Activated T-helper 1 cell treated with anti-CD3 and anti-CD28 coated beads, Interleukin-2, amount 50 U/mL, for 16 hours (primary cell): ENCODE data around the gene RBM5.
"Not testable (repeated sequence)": the region's sequence is repeated elsewhere in the genome, so short reads cannot be mapped to it uniquely, and the experiment has no call there.

Experiments used
- DNase-seq, 2 donors: peaks; one replicate each; pipeline ENCODE4 v3.0.0-alpha.2; 2020; ENCODE audit warnings: low read depth in 1 of 2, low spot score in 1 of 2

The RBM5 gene

DNA sequence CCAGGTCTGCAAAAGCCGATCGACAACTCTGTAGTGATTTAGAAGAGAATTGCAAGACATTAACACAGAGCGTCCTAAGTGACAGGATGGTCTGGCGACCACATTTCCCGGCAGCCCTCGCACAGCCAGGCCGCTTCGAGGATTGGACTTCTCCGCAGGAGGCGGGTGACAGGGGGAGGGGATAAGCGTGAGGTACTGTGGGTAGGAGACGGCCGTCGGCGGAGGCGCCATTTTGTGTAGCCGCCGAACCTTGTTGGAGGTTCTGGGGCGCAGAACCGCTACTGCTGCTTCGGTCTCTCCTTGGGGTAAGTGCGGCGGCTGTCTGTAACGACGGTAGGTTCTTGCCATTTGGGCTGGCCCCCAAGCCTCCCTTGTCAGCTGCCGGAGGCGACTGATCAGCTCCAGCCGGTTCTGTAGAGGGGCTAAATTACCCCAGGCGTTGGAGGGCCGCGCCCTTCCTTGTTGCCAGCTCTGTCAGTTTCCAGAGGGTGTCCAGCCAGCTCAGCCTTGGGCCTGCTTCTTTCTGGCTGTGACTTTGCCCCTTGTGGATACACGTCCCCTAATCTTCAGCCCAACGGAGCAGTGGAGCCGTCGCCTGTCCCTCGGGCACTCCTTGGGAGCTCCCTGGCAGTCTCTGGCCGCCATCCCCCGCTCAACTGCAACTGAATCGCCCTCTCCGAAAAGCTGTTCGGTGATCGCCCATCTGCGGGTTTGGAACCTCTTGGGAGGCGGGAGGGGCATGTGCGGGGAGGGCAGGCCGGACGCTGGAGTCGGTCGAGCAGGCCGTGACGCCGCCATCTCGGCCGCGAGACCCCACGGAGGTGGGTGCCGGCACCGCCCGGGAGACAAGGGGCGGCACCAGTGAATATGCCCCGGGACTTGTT, at the start of gene RBM5:
Gene RBM5 (plus strand): TSS at position 195 of the 884 bp plus-strand sequence. CDS start 1,516 bp downstream, outside the sequence.
- peak; percentile 83 to 86 for DNase-seq

DNA sequence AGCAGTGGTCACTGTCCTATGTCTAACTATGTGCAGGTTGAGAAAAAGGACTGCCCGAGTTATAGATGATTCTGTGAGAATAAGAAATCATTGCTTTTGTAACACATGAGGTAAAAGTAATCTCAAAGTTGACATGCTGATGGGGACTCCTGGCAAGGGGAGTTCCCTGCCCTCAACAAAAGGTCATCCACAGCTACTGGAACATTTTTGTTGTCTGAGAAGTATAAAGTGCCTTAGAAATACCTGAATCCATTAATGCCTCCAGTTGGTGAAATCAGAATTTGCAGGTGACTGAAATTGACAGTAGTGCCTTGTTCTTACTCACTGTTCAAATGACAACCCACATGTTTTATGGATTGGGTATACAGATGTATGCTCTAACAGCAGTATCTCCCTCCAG, 43.7 kb upstream of the RBM5 start:
- DNase-seq = no peak

DNA sequence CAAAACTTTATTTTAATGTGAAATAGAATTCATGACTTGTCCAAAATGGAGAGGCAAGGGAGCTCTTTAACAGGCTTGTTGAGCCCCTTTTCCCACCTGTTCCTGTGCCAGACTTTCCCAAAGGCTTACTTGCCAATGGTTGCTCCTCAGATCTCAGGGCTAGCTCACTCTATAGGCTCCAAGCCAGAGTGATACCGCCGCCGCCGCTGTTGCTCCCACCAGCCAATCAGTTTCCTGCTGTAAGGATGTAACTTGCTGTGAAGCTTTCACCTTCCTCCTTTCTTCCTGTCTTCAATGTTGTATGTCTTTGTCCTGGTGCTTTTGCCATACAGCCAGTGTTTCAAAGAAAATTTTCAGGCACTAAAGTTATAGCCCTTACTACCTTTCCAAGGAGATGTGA, 41.3 kb upstream of the RBM5 start:
- no peak for DNase-seq

DNA sequence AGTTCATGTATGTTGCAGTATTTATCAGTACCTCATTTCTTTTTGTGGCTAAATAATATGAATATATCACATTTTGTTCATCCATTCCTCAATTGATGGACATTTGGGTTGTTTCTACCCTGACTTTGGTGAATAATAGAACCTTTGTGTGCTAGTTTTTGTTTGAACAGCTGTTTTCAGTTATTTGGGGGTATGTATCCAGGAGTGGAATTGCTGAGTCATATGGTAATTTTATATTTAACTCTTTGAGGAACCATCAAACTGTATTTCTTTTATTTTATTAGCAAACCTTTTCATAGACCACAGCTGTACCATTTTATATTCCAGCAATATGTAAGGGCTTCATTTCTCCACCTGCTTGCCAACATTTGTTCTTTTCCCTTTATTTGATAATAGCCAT, 38.4 kb upstream of the RBM5 start:
- no peak for DNase-seq

DNA sequence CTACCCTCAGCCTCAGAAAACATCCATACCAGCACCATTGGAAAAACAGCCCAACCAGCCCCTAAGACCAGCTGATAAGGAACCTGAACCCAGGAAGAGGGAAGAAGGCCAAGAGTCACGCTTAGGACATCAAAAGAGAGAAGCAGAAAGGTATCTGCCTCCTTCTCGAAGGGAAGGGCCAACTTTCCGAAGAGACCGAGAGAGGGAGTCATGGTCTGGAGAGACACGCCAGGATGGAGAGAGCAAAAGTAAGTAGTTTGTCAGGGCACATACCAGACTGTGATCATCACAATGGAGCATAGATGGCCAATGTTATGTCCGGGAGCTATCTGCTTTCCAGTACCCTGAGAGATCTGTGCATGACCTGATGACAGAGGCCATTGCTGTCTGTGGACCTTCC, 31.0 kb upstream of the RBM5 start:
- no peak for DNase-seq

DNA sequence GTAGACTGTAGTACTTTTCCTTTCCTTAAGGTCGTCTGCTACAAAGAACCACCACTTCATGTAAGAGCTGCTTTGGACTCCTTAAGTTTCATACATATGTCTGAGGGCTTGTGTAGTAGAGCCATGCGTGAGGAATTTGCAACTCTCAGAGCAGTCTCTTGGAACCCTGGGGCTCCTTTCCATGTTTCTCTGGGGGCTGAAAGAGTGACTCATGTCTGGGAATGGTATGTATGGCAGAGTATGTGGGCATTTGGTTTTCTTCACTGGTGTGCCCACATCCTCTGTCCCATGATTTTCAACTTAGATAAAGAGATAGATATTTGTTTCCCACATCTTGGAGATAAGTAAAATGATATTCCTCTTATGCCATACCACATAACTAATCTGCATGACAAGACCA, 20.6 kb upstream of the RBM5 start:
- no peak for DNase-seq

DNA sequence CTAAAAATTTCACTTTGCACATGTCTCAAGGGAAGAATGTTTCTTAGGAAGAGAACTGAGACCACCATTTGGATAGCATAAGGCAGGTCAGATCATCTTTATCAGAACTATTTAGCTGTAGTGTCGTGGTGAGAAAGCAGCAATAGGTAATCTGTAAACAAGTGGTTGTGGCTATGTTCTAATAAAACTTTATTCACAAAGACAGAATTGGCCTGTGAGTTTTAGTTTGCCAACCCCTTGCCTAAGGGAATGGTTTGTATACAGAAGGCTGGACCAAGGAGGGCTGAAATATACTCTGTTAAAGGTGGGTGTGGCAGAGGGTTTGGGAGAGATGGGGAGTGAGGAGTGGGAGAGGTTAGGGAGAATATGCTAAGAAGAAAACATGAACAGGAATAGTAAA, 10.6 kb upstream of the RBM5 start:
- no peak for DNase-seq

DNA sequence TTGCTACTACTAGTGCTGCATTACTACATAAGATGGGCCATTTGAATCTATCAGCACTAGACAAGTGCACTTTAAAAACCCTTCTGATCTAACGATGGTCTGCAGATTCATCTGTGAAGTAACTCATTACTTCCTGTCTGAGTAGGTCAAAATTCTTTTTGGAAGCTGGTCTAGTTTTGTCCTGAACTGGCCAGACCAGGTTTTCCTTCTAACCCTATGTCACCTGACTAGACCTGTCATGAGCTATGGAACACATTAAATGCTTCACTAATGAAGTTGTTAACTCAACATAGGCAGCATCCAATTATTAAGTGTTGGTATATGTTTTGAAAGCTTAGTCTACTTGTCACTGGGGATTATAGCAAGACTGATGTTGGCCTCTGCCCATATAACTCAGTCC, 10.1 kb upstream of the RBM5 start:
- no peak for DNase-seq

DNA sequence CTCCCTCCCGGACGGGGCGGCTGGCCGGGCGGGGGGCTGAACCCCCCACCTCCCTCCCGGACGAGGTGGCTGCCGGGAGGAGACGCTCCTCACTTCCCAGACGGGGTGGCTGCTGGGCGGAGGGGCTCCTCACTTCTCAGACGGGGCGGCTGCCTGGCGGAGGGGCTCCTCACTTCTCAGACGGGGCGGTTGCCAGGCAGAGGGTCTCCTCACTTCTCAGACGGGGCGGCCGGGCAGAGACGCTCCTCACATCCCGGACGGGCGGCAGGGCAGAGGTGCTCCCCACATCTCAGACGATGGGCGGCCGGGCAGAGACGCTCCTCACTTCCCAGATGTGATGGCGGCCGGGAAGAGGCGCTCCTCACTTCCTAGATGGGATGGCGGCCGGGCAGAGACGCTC, 3.8 kb upstream of the RBM5 start:
- DNase-seq = not testable (repeated sequence)

DNA sequence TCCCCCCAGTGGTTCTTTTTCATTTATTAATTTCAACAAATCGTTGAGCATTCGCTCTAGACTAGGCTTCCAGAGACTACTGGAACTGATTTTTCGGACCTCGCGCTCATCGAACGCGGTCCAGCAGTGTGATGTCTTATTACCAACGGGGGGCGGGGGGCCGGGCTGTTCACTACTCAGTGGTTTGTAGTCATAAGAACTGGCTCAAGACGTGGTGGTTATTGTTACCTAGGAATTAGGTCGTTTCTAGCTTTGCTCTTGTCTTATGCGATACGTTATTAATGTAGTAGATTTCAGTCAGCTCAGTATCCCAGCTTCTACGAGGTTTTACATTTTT, 858 bp downstream of the RBM5 start:
- DNase-seq = no peak

DNA sequence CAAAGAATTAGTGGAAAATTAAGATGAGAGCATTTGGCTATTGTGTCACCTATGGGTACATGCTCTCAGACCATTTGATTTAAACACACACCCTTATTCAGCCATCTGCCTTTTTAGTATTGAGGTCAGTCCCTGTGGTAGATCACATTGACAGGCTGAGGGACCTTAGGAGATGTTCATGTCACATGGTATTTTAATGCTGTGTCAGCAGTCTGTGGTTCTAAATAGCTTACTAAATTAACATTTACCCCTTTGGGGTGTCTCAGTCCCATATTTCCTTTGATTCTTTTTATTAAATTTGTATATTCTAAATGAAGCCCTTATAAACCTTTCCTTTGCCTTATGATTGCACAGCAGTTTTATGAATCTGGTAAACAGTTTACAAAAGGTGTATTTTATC, 2.3 kb downstream of the RBM5 start:
- DNase-seq = no peak

DNA sequence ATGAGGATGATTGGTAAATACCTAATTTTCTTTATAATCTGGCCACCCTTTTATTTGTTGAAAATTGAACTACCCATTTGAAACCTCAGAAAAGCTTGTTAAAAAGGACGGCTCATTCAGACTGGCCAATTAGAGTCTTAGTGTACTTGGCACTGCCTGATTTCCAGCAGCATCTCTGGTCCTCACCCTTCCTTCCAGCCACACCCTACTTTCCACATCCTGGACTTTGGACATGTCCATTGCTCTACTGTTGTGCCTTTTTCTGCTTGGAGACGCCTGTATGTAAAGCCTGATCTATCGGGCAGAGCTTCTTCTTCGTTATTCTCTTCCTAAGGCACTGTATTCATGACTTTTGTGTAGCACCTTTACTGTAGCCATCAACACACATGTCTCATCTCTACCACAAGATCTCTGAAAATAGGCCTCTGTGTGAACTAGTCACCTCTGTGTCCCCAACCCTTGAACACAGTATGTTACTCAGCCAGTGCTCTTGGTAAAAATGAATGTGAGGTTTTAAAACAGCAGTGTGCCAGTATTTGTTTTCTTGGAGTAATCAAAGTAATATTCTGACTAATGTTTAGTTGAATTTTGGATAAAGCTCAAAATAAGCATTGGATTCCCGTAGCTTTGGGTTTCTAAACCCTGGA, 6.8 kb downstream of the RBM5 start:
- no peak for DNase-seq

DNA sequence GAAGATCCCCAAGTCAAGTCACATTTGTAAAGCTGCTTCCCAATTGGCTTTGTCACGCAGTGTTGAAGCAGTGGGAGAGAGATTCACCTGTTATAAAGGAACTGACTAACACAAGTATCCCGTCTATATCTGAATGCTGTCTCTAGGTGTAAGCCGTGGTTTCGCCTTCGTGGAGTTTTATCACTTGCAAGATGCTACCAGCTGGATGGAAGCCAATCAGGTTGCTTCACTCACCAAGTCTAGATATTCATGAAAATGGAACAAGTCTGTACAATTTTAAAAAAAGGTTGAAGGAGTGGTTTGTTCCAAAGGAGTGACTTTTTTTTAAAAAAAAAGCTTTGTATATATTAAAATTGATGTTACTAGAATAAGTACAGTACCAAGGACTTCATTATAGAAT, 11.7 kb downstream of the RBM5 start:
- DNase-seq = no peak

DNA sequence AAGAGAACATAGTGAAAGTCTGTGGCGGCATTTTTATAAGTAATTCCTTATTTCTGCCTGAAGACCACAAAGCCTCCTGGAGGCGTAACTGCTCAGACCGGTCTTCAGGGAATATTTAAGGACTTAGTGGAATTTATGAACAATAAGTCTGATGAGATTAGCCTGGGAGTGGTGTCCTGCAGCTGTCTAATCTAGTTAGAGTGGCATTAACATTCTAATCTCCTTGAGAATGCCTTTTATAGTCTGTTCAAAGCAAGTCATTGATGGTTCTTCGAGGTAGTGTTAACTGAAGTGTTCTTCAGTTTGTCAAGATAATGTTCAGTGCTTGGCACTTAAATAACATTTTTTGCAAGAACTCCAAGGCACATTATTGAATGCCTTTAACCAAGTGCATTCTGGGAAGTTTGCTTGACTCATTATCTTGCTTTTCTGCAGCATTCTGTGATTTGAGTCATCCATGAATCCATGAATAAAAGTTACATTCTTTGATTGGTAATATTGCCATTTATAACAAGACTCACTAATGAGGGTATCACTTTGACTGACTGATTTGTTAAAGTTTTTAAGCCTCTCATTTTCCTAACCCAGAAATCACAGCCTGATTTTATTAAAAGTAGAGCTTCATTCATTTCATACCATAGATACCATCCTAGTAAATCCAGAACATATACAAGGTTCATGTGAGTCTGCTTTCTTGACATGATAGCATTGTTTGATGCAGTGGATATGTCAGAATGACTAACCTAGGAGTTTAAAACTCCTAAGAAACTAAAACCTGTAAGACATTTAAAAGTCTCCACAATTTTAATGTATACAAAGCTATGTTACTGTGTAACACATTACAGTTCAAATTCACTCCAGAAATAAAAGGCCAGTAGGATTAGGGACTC, 12.5 kb downstream of the RBM5 start:
- no peak for DNase-seq

DNA sequence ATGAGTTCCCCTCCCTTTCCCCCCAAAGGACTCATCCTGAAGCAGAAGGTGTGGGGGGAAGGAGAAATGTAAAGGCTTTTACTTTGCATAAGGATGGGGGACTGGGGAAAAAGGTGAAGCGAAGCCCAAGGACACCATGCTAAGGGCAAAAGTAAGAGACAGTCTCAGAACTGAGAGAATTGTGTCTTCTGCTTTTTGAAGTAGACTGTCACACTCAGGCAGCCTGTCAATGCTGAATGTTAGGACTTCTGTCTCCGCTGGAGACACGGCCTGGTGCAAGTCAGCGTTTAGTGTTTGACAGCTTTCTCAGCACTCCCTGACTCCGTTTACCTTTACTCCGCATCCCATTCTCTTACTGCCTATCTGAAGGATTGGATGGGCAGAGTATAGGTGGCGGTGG, 13.8 kb downstream of the RBM5 start:
- no peak for DNase-seq

DNA sequence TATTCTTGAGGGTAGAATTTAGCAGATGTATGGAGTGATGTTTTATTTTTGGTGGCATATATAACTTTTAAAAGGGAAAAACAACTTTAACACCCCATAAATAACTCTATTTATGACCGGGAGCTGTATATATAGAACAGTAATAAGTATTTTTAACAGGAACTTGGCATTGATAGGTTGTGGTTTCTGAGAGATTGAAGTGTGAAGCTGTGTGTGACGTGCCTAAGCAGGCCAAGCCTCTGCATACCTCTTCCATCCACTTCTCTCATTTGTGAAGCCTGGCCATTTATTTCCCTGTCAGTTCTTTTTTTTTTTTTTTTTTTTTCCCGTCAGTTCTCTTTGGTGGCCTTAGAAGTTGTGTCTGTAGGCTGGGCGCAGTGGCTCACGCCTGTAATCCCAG, 23.0 kb downstream of the RBM5 start:
- no peak for DNase-seq

DNA sequence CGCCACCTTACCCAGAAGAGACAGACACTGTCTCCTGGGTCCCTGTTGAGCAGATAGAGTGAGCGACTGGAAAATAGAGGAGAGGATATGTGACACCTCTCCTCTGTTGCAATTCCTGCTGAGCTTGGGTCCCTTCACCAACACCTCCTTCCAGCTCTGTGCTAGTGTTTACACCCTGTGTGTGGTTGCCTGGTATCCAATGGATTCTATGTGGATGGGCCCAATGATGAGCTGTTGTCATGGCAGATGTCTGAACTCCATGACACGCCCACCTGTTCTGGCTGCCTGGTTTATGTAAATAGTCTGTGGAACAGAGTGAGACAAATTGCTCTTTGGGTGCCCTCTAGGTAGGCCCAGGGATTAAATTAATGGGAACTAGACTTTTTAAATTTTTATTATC, 23.7 kb downstream of the RBM5 start:
- no peak for DNase-seq

DNA sequence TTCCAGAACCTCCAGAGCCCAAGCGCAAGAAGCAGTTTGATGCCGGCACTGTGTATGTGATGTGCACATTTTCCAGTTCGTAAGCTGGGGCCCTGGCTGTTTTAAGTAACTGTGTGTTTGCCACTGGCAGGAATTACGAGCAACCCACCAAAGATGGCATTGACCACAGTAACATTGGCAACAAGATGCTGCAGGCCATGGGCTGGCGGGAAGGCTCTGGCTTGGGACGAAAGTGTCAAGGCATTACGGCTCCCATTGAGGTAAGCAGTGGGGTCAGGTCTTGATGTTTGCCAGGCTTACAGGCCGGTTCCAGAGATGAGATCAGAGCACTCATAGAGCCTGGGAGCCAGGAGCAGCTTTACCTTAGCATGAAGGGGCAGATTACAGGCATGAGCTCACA, 28.4 kb downstream of the RBM5 start:
- DNase-seq = no peak

DNA sequence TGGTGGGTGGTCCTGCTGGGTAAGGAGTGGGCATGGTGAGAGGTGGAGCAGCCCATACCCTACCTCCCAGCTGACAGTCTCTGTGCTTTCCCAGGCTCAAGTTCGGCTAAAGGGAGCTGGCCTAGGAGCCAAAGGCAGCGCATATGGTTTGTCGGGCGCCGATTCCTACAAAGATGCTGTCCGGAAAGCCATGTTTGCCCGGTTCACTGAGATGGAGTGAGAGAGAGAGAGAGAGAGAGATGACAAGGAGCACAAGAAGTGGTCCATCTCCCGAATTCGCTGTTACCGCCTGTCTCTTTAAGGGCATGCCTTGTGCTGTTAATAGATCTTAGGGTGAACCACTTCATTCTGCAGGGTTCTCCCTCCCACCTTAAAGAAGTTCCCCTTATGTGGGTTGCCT, 29.5 kb downstream of the RBM5 start:
- no peak for DNase-seq

DNA sequence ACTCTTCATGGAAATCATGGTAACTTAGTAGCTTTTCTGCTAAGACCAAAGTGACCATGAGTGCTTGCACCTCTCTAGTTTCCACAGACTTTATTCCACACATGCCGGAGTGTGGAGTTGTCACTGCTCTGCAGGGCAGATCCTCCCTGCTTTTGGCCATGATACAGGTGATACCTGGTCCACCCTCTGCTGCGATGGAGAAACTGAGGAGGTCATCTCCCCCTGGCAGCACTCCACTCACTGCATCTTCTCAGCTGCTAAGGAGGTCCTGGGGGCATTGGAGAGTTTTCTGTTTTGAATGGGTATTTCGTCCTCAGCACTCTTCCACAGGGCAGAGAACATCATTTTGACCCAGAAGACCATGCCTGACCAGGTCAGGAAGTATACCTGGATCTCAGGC, 31.1 kb downstream of the RBM5 start:
- no peak for DNase-seq

DNA sequence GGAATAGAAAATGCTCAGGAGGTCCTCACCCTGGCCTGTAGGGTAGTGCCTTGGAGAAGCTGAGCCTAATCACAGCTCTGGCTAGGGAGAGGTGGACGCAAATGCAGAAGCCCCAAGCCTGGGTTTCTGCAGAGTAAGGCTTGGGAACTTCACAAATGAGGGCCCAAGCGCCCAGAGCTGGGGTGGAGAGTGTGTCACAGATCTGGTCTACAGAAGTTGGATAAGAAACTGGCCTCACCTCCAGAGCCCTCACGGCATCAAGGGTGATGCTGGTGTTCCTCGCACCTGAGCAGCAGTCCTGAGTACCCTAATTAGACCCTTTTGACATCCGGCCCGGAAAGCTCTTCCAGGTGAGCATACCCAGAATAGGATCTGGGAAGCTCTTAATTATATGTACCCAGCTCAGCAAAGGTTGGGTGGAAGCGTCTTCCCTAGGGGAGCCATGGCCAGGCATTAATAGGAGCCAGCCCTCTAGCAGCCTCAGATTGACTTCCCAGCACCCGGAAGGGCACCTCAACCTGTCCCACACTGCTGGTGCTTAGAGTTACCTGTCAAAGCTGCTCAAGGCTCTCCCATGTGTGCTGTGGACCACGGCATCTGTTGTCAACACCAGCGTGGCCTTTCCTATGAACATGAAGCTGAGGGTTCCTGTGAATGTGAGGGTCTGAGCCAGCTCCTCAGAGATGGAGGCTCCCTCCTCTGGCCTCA, 31.8 kb downstream of the RBM5 start:
- DNase-seq = no peak
